Liver (tissue), 9 donors: ENCODE data around the gene PCDHB3. TPM values are rescaled to one million over a fixed set of nuclear protein-coding genes. Genes with fewer than 3 reads are reported as not detected.
A peak's percentile ranks its signal among the peaks of the same experiment; 100 is the strongest.
"Not testable (repeated sequence)": the region's sequence is repeated elsewhere in the genome, so short reads cannot be mapped to it uniquely, and the experiment has no call there.

Source experiments
- DNase-seq: peaks from one replicate; pipeline ENCODE4 v3.0.0-alpha.2; 2017; ENCODE audit warnings: low spot score
- H3K27ac ChIP-seq, 2 donors: one replicate each; pipeline ENCODE4 v1.7.0; 2013; ENCODE audit warnings: inconsistent platforms in 2 of 2, low read length in 2 of 2, control low read depth in 1 of 2, low read depth in 1 of 2, mild to moderate bottlenecking in 1 of 2
- H3K27me3 ChIP-seq, 4 donors: one replicate each; pipeline versions ENCODE4 v1.6.1 to v1.7.0; 2013; ENCODE audit warnings: low read length in 3 of 4, inconsistent platforms in 1 of 4, mild to moderate bottlenecking in 1 of 4, moderate library complexity in 1 of 4; ENCODE audit not compliant: control insufficient read depth in 4 of 4, insufficient read depth in 4 of 4
- H3K36me3 ChIP-seq, 4 donors: one replicate each; pipeline versions ENCODE4 v1.6.1 to v1.7.0; 2013; ENCODE audit warnings: low read length in 3 of 4, mild to moderate bottlenecking in 3 of 4, low read depth in 1 of 4, moderate library complexity in 1 of 4; ENCODE audit not compliant: control insufficient read depth in 4 of 4, insufficient read depth in 3 of 4
- H3K4me1 ChIP-seq, 4 donors: one replicate each; pipeline versions ENCODE4 v1.6.1 to v1.7.0; 2013; ENCODE audit warnings: low read length in 3 of 4, mild to moderate bottlenecking in 3 of 4, moderate library complexity in 1 of 4; ENCODE audit not compliant: control insufficient read depth in 4 of 4, insufficient read depth in 4 of 4
- H3K4me3 ChIP-seq, 3 donors: one replicate each; pipeline versions ENCODE4 v1.6.1 to v1.7.0; 2013; ENCODE audit warnings: low read length in 3 of 3, control low read depth in 1 of 3, low read depth in 1 of 3, mild to moderate bottlenecking in 1 of 3
- H3K9ac ChIP-seq, 2 donors: one replicate each; pipeline ENCODE4 v1.7.0; 2013; ENCODE audit warnings: low read length in 2 of 2, mild to moderate bottlenecking in 2 of 2, moderate library complexity in 2 of 2, control low read depth in 1 of 2, low read depth in 1 of 2
- H3K9me3 ChIP-seq, 4 donors: one replicate each; pipeline versions ENCODE4 v1.6.1 to v1.7.0; 2013; ENCODE audit warnings: low read length in 3 of 4; ENCODE audit not compliant: control insufficient read depth in 4 of 4
- CTCF ChIP-seq: fragments of 150-350 bp; IDR thresholded peaks from 2 replicates; pipeline ENCODE4 v1.5.1; 2017; ENCODE audit warnings: improper control_type of control experiment, low read depth, low read length; ENCODE audit not compliant: missing input control
- EGR1 ChIP-seq, 2 donors: IDR thresholded peaks; 2 replicates each; pipeline ENCODE4 v1.6.1; 2016 to 2018; ENCODE audit warnings: antibody characterized with exemption in 2 of 2, low read depth in 2 of 2
- FOXA1 ChIP-seq: IDR thresholded peaks from 2 replicates; pipeline ENCODE4 v1.6.1; 2016; ENCODE audit warnings: antibody characterized with exemption
- FOXA2 ChIP-seq: IDR thresholded peaks from 2 replicates; pipeline ENCODE4 v1.6.1; 2016; ENCODE audit warnings: antibody characterized with exemption
- GABPA ChIP-seq, 2 donors: IDR thresholded peaks in 1 of 2; conservative IDR thresholded peaks in 1 of 2; 2 replicates each; pipeline ENCODE4 v1.6.1; 2016; ENCODE audit warnings: antibody characterized with exemption in 2 of 2, mild to moderate bottlenecking in 1 of 2, moderate library complexity in 1 of 2
- HNF4G ChIP-seq: IDR thresholded peaks from 2 replicates; pipeline ENCODE4 v1.6.1; 2016; ENCODE audit warnings: antibody characterized with exemption
- MAX ChIP-seq: IDR thresholded peaks from 2 replicates; pipeline ENCODE4 v1.6.1; 2016; ENCODE audit warnings: antibody characterized with exemption
- NR2F2 ChIP-seq: IDR thresholded peaks from 2 replicates; pipeline ENCODE4 v1.6.1; 2016; ENCODE audit warnings: antibody characterized with exemption
- RAD21 ChIP-seq, 2 donors: IDR thresholded peaks; 2 replicates each; pipeline ENCODE4 v1.6.1; 2016; ENCODE audit warnings: antibody characterized with exemption in 2 of 2, mild to moderate bottlenecking in 2 of 2
- REST ChIP-seq: IDR thresholded peaks from 2 replicates; pipeline ENCODE4 v1.6.1; 2016; ENCODE audit warnings: antibody characterized with exemption, mild to moderate bottlenecking
- RXRA ChIP-seq, 2 donors: IDR thresholded peaks; 2 replicates each; pipeline ENCODE4 v1.6.1; 2017 to 2018; ENCODE audit warnings: antibody characterized with exemption in 2 of 2, mild to moderate bottlenecking in 1 of 2
- SP1 ChIP-seq: IDR thresholded peaks from 2 replicates; pipeline ENCODE4 v1.6.1; 2018; ENCODE audit warnings: antibody characterized with exemption, mild to moderate bottlenecking
- YY1 ChIP-seq: IDR thresholded peaks from 2 replicates; pipeline ENCODE4 v1.6.1; 2016; ENCODE audit warnings: antibody characterized with exemption, mild to moderate bottlenecking
- whole genome bisulfite sequencing: extraction: QIAGEN DNeasy Blood & Tissue Kit; methylation state at CpG from one replicate; pipeline ENCODE4 v1.1.7; 2013; 5-methylcytosine and 5-hydroxymethylcytosine counted together
- polyA plus RNA-seq, 2 donors: library from polyadenylated mRNA; stranded (reverse) in 1 of 2; unstranded in 1 of 2; fragments of 200-250 nt in 1 of 2; fragments of >200 nt in 1 of 2; fragmentation: Nextera tagmentation in 1 of 2; extraction: Ambion mirVana in 1 of 2; gene quantifications; one replicate each; pipeline versions ENCODE4 v1.2.1 to v1.2.3, GENCODE V29; 2013 to 2015
- total RNA-seq, 2 donors: library from RNA; depleted of rRNA; stranded (reverse); fragments of >200 nt; gene quantifications; one replicate each; pipeline ENCODE4 v1.2.3, GENCODE V29; 2014
- donor health status: healthy.
- donor health status: healthy.
- donor health status: healthy.
- donor health status: healthy.
- donor health status: healthy.

Gene PCDHB3
- total and polyA plus RNA-seq, 4 donors = 0.08 to 0.09 (median 0.09) TPM; not detected in 1

DNA sequence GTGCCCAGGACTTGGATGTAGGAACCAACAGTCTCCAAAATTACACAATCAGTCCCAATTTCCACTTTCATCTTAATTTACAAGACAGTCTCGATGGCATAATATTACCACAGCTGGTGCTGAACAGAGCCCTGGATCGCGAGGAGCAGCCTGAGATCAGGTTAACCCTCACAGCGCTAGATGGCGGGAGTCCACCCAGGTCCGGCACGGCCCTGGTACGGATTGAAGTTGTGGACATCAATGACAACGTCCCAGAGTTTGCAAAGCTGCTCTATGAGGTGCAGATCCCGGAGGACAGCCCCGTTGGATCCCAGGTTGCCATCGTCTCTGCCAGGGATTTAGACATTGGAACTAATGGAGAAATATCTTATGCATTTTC, 5.0 kb upstream of the PCDHB3 start:
- peaks cover 16 to 67% (median 27%) of the 10 kb centered on the region in 4 donors for H3K9me3 ChIP-seq
- WGBS = 38% methylated on average over 12 of the region's 12 CpGs
- no peak for TF ChIP-seq RAD21 (IDR thresholded peaks at IDR 0.05)
- TF ChIP-seq FOXA1 = no peak
- no peak for TF ChIP-seq GABPA (IDR thresholded peaks at IDR 0.05 in 1 of 2, conservative IDR thresholded peaks at IDR 0.05 in 1 of 2)
- no peak for TF ChIP-seq EGR1 (IDR thresholded peaks at IDR 0.05; ENCODE audit: low read depth in 2 of 2)
- TF ChIP-seq REST = no peak
- TF ChIP-seq CTCF = no peak
- peak overlapping the region in 2 of 3 donors; percentile 7 to 30 for H3K4me3 ChIP-seq
- no peak overlapping the region for H3K27ac ChIP-seq
- no peaks in the 10 kb centered on the region for H3K36me3 ChIP-seq
- H3K27me3 ChIP-seq = peaks cover 0 to 12% (median 2%) of the 10 kb centered on the region in 4 donors
- H3K4me1 ChIP-seq = no peaks in the 10 kb centered on the region
- no peak for DNase-seq
- H3K9ac ChIP-seq = no peak overlapping the region

- peaks cover 20 to 71% (median 29%) of the 10 kb centered on the region in 4 donors for H3K9me3 ChIP-seq
- 31% methylated on average over 30 of the region's 46 CpGs for WGBS
- peaks cover 0 to 12% (median 2%) of the 10 kb centered on the region in 4 donors for H3K27me3 ChIP-seq
- not testable (repeated sequence) for H3K4me1 ChIP-seq, H3K27ac ChIP-seq, H3K9ac ChIP-seq, H3K36me3 ChIP-seq, H3K4me3 ChIP-seq, DNase-seq
These were observed 4.1 kb upstream of the PCDHB3 start for GRCh38 chr5:141096181-141096580.

DNA sequence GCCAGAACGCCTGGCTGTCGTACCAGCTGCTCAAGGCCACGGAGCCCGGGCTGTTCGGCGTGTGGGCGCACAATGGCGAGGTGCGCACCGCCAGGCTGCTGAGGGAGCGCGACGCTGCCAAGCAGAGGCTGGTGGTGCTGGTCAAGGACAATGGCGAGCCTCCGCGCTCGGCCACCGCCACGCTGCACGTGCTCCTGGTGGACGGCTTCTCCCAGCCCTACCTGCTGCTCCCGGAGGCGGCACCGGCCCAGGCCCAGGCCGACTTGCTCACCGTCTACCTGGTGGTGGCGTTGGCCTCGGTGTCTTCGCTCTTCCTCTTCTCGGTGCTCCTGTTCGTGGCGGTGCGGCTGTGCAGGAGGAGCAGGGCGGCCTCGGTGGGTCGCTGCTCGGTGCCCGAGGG, 3.7 kb upstream of the PCDHB3 start:
- DNase-seq, H3K27ac ChIP-seq: not testable (repeated sequence)

DNA sequence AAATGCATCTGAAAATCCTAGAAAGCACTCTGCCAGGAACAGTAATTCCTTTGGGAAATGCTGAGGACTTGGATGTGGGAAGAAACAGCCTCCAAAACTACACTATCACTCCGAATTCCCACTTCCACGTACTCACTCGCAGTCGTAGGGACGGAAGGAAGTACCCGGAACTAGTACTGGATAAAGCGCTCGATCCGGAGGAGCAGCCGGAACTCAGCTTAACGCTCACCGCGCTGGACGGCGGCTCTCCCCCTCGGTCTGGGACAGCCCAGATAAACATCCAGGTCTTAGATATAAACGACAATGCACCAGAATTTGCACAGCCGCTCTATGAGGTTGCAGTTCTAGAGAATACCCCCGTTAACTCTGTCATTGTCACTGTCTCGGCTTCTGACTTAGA, 786 bp downstream of the PCDHB3 start:
- no peak for DNase-seq
- 39% methylated on average over 20 of the region's 20 CpGs for WGBS
- H3K27ac ChIP-seq = no peak overlapping the region
- H3K9me3 ChIP-seq = peaks cover 10 to 37% (median 15%) of the 10 kb centered on the region in 4 donors
- H3K27me3 ChIP-seq = no peaks in the 10 kb centered on the region
- H3K4me3 ChIP-seq = no peak overlapping the region
- H3K9ac ChIP-seq = no peak overlapping the region
- H3K36me3 ChIP-seq = no peaks in the 10 kb centered on the region
- H3K4me1 ChIP-seq = no peaks in the 10 kb centered on the region
- TF ChIP-seq EGR1 (IDR thresholded peaks at IDR 0.05; ENCODE audit: low read depth in 2 of 2) (no peak), FOXA1 (no peak), RAD21 (IDR thresholded peaks at IDR 0.05) (no peak), RXRA (IDR thresholded peaks at IDR 0.05) (no peak), MAX (no peak), FOXA2 (no peak), SP1 (no peak), NR2F2 (no peak), HNF4G (no peak), REST (no peak), YY1 (no peak)

More for the DNA sequence above, 3.7 kb upstream of the PCDHB3 start:
- not testable (repeated sequence) for H3K9ac ChIP-seq, H3K4me3 ChIP-seq, H3K4me1 ChIP-seq, H3K36me3 ChIP-seq
- H3K27me3 ChIP-seq = peaks cover 0 to 12% (median 2%) of the 10 kb centered on the region in 4 donors
- 26% methylated on average over 32 of the region's 38 CpGs for WGBS
- peaks cover 20 to 73% (median 31%) of the 10 kb centered on the region in 4 donors for H3K9me3 ChIP-seq
